ENCODE results near the gene C6orf163. TPM values are rescaled to one million over a fixed set of nuclear protein-coding genes. Genes with fewer than 3 reads are reported as not detected.
A peak's percentile ranks its signal among the peaks of the same experiment; 100 is the strongest.

C6orf163 gene
- total RNA-seq, 1 donor from 2014 or later = 0.71 TPM

- no peaks in the 10 kb centered on the region for H3K36me3 ChIP-seq (ENCODE audit: control insufficient read depth, insufficient read depth, low read length)
- TF ChIP-seq CTCF (IDR thresholded peaks at IDR 0.05; ENCODE audit: insufficient read depth, low read length, poor library complexity, severe bottlenecking) = peak; percentile 65
- no peak overlapping the region for H3K4me3 ChIP-seq (ENCODE audit: low read depth, low read length)
- H3K27me3 ChIP-seq (ENCODE audit: control insufficient read depth, insufficient read depth, low read length) = no peaks in the 10 kb centered on the region
- no peak for DNase-seq (ENCODE audit: low read depth)
Measured at GRCh38 chr6:87393026-87393622, 48.5 kb downstream of the C6orf163 start.

GRCh38 chr6:87395431-87395830 is 50.8 kb downstream of the C6orf163 start:
- Histone ChIP-seq H3K36me3 (ENCODE audit: control insufficient read depth, insufficient read depth, low read length) (no peaks in the 10 kb centered on the region), H3K27me3 (ENCODE audit: control insufficient read depth, insufficient read depth, low read length) (no peaks in the 10 kb centered on the region), H3K4me3 (ENCODE audit: low read depth, low read length) (no peak overlapping the region)
- no peak for DNase-seq (ENCODE audit: low read depth)
- no peak for TF ChIP-seq CTCF (IDR thresholded peaks at IDR 0.05; ENCODE audit: insufficient read depth, low read length, poor library complexity, severe bottlenecking)

GRCh38 chr6:87396595-87397392 is 52.2 kb downstream of the C6orf163 start:
- Histone ChIP-seq H3K36me3 (ENCODE audit: control insufficient read depth, insufficient read depth, low read length) (no peaks in the 10 kb centered on the region), H3K27me3 (ENCODE audit: control insufficient read depth, insufficient read depth, low read length) (no peaks in the 10 kb centered on the region), H3K4me3 (ENCODE audit: low read depth, low read length) (no peak overlapping the region)
- no peak for DNase-seq (ENCODE audit: low read depth)
- TF ChIP-seq CTCF (IDR thresholded peaks at IDR 0.05; ENCODE audit: insufficient read depth, low read length, poor library complexity, severe bottlenecking) = no peak

- Histone ChIP-seq H3K36me3 (ENCODE audit: control insufficient read depth, insufficient read depth, low read length) (no peaks in the 10 kb centered on the region), H3K27me3 (ENCODE audit: control insufficient read depth, insufficient read depth, low read length) (no peaks in the 10 kb centered on the region), H3K4me3 (ENCODE audit: low read depth, low read length) (no peak overlapping the region)
- no peak for TF ChIP-seq CTCF (IDR thresholded peaks at IDR 0.05; ENCODE audit: insufficient read depth, low read length, poor library complexity, severe bottlenecking)
- no peak for DNase-seq (ENCODE audit: low read depth)
Measured at GRCh38 chr6:87397656-87398055, 53.0 kb downstream of the C6orf163 start.

- no peak for DNase-seq (ENCODE audit: low read depth)
- no peaks in the 10 kb centered on the region for H3K36me3 ChIP-seq (ENCODE audit: control insufficient read depth, insufficient read depth, low read length)
- no peak for TF ChIP-seq CTCF (IDR thresholded peaks at IDR 0.05; ENCODE audit: insufficient read depth, low read length, poor library complexity, severe bottlenecking)
- no peaks in the 10 kb centered on the region for H3K27me3 ChIP-seq (ENCODE audit: control insufficient read depth, insufficient read depth, low read length)
- no peak overlapping the region for H3K4me3 ChIP-seq (ENCODE audit: low read depth, low read length)
Measured at GRCh38 chr6:87401832-87402231, 57.2 kb downstream of the C6orf163 start.

All from kidney epithelial cell (primary cell).